GM19328 (cell line): ENCODE data around the gene SOX13.
"Not testable (repeated sequence)": the region's sequence is repeated elsewhere in the genome, so short reads cannot be mapped to it uniquely, and the experiment has no call there.

ENCODE experiments used
- ATAC-seq: cut with Tn5 transposase; IDR thresholded peaks from one replicate; pipeline ENCODE4 v1.9.1; 2021; ENCODE audit warnings: mild to moderate bottlenecking, moderate library complexity; ENCODE audit not compliant: unreplicated experiment

The SOX13 gene

GRCh38 chr1:204072931-204073836 is at the start of gene SOX13:
TSS of gene SOX13 (plus strand) at chr1:204073115. CDS start at chr1:204112916, 39,801 bp downstream.
- ATAC-seq: no peak

GRCh38 chr1:204025917-204026707 is 46.8 kb upstream of the SOX13 start:
- ATAC-seq: no peak

- ATAC-seq: no peak
Observed at GRCh38 chr1:204027446-204027845, 45.5 kb upstream of the SOX13 start.

GRCh38 chr1:204029016-204029415 is 43.9 kb upstream of the SOX13 start:
- no peak for ATAC-seq

GRCh38 chr1:204031098-204031710 is 41.7 kb upstream of the SOX13 start:
- ATAC-seq: no peak

GRCh38 chr1:204032642-204033235 is 40.2 kb upstream of the SOX13 start:
- no peak for ATAC-seq

- ATAC-seq: no peak
Observed at GRCh38 chr1:204033306-204033705, 39.6 kb upstream of the SOX13 start.

GRCh38 chr1:204036882-204037655 is 35.8 kb upstream of the SOX13 start:
- no peak for ATAC-seq

- ATAC-seq: no peak
Observed at GRCh38 chr1:204041232-204041767, 31.6 kb upstream of the SOX13 start.

- no peak for ATAC-seq
Observed at GRCh38 chr1:204041803-204042505, 31.0 kb upstream of the SOX13 start.

- ATAC-seq: no peak
Observed at GRCh38 chr1:204042516-204042915, 30.4 kb upstream of the SOX13 start.

- ATAC-seq: no peak
Observed at GRCh38 chr1:204043680-204044079, 29.2 kb upstream of the SOX13 start.

- ATAC-seq: no peak
Observed at GRCh38 chr1:204044448-204044847, 28.5 kb upstream of the SOX13 start.

- no peak for ATAC-seq
Observed at GRCh38 chr1:204045430-204045829, 27.5 kb upstream of the SOX13 start.

GRCh38 chr1:204046346-204046745 is 26.6 kb upstream of the SOX13 start:
- ATAC-seq: no peak

- ATAC-seq: not testable (repeated sequence)
Observed at GRCh38 chr1:204048796-204049195, 24.1 kb upstream of the SOX13 start.

GRCh38 chr1:204051258-204051657 is 21.7 kb upstream of the SOX13 start:
- no peak for ATAC-seq

- ATAC-seq: no peak
Observed at GRCh38 chr1:204051718-204052117, 21.2 kb upstream of the SOX13 start.

- no peak for ATAC-seq
Observed at GRCh38 chr1:204053893-204054292, 19.0 kb upstream of the SOX13 start.
